NCI-H187 treated with DMSO at 0.1 percent for 48 hours (cell line): Measurements from ENCODE around the gene FOXO6.

Experiments used
- DNase-seq: peaks from one replicate; lab custom pipeline; 2025; lab: John Stamatoyannopoulos, UW

Gene FOXO6

DNA sequence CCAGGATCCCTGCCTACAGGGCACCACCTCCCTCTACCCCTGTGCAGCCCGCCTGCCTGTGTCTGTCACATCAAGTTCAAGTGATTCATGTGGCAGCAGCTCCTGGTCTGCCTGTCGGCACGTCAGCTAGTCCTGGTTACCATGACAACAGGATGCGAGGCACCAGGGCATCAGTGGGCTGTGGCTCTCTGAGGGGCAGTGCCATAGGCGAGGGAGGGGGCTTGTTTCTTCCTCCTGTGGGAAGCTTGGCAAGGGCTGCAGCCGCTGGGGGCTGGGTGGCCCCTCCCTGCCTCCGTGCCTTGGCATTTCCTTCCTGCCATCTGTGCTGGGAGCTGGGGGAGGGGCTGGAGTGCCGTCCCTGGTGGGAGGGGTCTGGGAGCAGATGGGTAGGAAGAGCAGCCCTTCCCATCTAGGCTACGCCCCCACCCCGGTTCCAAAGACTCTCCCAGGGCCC, 43.1 kb downstream of the FOXO6 start:
- no peak for DNase-seq

DNA sequence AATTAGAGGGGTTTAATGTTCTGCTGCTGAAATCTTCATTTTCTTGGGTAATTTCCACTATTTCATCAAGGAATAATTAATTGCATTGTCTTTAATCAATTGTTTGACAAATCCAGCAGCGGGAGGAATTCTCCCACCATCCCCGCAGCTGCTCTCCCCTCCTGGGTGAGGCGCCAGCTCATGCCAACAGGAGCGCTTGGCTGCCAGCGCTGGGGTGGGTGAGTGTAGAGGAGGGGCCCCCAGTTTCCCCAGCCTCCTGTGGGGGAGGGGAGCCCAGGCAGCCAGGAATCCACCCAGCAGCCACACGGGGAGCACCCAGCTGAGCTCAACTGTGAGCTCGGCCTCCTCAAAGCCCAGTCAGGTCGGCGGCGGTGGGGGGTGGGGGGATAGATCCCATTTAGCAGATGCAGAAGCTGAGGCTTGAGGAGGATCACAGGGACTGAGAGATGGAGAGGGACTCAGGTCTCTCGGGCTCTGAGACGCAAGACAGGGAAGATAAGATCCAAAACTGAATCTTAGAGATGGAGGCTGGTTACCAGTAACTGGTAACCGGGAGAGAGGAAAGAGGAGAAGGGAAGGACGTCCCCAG, 46.5 kb downstream of the FOXO6 start:
- DNase-seq, result no peak

DNA sequence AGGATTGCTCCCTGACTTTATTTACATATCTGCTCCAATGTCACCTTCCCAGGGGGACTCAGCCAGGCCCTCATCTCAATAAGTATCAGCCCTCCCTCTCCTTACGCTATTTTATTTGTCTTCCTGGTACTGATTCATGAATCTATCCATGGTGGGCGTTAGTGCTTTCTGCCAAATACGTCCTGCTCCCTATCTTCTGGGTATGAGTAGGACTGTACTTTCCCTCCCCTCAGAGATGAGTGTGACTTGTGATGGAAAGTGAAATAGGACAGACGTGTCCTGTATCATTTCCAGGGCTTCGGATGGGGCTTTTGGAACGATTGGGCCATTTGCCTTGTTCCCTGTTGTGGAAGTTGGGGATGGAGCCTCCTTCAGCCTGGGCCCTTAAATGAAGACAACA, 47.5 kb downstream of the FOXO6 start:
- no peak for DNase-seq

DNA sequence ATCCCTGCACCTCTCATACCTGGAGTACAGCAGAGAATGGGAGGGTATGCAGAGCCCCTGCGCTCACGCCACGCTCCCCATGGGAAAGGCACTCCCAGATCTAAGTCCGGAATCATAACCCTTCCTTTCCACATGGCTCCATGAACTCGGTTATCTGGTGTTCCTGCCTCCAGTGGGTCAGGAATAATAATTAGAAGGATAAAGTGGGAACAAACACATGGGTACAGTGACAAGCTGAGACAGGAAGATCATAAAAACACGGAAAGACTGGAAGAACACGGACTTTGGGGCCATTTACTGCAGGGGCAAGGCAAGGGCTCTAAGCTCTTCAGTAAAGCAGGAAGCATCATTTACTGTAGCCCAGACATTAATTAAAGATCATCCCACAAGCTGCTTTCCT, 48.6 kb downstream of the FOXO6 start:
- no peak for DNase-seq

DNA sequence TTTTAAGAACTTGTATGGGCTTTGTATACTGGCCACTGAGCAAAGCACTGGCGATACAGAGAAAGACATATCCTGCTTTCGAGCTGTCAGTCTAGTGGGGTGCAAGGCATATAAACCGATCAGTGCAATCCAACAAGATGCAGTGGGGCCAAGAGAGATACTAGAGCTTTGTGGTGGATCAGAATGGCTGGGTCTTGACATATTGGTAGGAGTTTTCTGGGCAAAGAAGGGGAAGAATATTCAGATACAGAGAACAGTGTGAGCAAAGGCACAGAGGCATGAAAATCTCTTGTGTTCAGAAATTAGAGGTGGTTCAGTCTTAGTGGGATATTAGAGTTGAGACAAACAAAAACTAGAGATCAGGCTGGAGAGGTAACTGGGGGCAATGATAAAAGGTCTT, 49.2 kb downstream of the FOXO6 start:
- no peak for DNase-seq

DNA sequence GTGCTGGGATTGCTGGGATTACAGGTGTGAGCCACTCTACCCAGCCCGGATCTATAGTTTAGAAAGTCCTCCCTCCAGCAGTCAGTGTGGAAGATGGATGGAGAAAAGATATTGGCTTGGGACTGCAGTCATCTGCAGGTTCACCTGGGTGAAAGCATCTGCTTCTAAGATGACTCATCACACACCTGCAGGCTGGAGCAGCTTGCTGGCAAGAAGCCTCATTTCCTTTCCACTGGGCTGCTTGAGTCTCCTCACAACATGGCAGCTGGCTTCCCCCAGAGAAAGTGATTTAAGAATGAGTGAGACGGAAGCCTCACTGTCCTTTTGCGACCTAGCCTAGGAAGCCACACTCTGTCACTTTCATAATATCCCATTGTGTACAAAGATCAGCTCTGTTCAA, 50.0 kb downstream of the FOXO6 start:
- DNase-seq, result no peak

DNA sequence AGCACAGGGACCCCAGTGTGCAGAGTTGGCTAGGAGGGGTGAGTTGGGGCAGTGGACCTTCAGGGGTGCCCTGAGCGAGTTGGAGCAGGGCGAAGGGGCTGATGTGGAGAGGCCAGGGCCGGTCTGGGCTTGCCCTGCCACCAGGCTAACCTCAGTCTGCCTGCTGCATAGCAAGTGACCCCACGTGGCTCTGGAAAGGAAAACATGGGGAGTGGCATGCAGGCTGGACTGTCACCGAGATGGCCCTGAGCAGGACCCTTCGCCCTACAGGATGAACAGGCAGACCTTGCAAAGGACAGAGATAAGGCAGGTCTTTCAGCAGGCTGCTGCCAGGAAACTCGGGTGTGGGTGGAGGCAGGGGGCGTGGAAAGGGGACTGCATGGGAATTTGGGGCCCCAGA, 51.5 kb downstream of the FOXO6 start:
- DNase-seq, result no peak

DNA sequence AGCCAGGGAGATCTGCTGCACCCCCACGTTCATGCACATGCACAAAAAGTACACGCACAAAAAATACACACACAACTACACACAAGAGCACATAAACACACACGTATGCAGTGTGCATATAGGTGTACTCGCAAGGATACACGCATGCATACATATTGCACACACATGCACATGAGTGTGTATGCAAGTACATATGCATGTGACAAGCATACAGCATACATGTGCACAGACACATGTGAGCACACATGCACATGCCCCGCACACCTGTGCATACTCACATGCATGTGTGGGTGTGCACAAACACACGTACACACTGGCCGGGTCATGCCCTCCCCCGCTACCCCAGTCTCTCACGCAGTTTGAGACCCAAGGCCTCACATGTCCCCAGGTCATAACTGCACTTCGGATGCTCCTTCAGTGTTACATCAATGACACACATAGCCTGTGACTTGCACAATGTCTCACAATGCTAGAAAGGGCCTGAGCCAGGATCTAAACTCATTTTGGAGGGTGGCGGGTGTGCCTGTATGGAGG, 52.6 kb downstream of the FOXO6 start:
- no peak for DNase-seq

DNA sequence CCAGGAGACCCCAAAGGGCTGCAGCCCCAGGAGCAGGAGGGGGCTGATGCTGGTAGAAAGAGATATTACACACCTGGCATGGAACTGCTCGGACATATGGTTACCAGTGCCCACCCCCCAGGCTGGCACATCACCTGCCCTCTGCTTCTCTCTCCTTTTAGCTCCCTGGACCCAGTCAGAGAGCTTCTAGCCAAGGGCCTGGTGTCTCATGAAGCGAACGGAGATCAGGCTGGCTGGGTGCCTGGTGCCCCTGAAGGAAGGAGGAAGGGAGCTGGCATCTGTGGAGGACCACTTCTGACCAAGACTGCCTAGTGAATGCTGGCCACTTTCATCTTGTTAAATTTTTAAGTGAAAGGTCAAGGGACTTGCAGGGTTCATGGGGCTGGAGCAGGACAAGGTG, 53.1 kb downstream of the FOXO6 start:
- DNase-seq, result no peak

DNA sequence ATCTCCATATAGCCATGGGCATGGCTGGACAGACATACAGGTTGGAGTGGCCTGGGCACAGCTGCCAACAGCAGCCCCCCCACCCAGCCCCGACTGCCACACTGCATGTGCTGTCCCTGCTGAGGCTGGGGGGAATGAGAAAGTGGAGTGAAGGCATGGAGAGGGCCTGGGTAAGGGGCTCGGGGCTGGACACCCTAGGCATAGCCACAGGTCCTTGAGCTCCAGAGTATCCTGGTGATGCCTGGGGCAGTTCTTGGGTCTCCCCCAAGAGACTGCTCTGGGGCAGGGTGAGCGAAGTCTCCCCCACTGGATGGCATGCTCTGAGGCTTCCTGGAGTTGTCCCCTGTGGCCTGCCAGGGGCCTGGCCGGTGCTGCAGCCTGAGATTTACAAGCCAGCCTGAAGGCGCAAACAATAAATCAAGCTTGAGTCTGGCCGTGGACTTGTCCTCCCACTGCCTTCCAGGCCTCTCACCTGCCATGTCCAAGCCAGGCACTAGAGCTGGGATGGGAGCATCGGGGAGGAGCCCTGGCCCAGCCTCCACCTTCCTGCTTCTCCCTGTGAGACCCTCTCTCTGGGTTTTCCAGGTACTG, 53.6 kb downstream of the FOXO6 start:
- DNase-seq, result no peak

DNA sequence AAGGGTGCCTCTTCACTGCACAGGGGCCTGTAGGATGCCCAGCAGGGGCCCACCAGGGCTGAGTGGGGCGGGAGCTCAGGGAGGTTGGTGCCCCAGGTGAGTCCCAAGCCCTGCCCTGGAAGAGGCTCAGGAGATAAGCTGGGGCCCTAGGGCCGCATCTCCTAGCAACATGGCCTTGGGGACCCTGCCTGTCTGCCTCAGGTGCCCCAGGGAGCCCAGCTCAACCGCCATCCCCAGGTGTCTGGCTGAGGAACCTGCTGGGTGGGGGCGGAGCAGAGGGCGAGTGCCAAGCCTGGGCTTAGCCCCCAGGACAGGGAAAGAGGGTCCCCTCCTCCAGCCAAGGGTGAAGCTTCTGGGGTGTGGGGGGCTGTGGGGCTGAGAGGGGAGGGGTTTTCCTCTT, 54.8 kb downstream of the FOXO6 start:
- no peak for DNase-seq

DNA sequence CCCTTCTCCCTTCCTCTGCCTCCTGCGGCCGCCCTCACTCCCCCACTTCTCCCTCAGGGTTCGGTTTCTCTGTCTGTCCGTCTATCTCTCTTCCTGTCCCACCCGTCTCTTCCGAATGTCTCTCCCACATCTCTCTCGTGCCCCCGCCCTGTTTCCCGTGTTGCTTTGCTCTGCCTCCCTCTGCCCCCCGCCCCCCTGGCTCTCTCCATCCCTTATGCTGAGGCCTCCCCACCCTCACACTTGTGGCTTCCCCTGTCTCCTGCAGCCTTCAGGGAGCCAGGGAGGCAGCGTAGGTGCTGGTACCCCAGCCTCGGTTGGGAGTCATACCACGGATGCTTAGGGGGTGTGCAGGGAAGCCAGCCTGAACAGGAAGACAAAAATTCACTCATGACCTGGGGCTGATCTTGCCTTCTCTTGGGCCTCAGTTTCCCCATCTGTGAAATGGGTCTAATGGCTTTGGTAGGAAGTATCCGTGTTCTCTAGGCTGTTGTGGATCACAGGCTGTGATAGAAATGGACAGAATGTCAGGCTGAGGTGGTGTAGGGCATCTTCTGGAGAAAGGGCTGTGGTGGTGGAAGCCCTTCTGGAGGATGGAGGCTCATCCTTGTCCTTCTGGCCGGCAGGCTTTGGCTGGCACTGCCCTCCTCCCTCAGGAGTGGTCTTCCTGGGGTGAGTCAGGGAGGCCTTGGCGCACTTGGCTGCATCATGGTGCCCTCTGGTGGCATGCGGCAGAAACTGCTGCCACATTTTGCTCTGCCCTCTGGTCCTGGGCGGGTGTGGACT, 55.5 kb downstream of the FOXO6 start:
- DNase-seq, result no peak

DNA sequence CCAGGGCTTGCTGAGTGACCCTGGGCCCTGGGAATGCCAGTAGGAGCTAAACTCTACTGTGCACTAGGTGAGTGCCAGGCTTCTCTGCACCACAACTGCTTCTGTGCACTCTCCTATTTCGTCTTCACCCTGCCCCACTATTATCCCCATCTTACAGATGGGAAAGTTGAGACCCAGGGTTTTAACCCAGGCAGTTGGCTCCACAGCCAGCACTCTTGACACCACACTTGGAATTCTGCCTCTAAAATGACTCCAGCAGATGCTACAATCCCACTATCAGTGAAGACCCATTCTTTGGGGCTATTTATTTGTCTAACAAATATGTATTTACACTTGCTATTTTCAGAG, 56.1 kb downstream of the FOXO6 start:
- no peak for DNase-seq

DNA sequence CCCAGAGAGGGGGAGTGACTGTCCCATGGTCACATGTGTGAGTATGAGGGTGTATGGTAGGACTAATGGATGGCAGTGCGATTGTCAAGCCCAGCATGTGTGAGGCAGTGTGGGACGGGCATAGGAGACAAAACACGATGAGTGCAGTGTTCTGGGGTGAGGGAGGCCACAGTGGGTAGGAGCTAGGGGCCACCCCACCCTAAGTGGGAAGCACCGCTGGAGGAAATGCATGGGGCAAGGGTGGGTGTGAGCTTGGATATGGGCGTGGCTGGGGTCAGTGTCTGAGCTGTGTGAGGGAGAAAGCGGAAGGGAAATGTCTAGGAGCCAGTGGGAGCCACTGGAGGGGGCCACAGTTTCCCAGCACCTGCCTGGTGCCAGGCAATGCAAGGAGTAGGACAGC, 56.5 kb downstream of the FOXO6 start:
- no peak for DNase-seq

DNA sequence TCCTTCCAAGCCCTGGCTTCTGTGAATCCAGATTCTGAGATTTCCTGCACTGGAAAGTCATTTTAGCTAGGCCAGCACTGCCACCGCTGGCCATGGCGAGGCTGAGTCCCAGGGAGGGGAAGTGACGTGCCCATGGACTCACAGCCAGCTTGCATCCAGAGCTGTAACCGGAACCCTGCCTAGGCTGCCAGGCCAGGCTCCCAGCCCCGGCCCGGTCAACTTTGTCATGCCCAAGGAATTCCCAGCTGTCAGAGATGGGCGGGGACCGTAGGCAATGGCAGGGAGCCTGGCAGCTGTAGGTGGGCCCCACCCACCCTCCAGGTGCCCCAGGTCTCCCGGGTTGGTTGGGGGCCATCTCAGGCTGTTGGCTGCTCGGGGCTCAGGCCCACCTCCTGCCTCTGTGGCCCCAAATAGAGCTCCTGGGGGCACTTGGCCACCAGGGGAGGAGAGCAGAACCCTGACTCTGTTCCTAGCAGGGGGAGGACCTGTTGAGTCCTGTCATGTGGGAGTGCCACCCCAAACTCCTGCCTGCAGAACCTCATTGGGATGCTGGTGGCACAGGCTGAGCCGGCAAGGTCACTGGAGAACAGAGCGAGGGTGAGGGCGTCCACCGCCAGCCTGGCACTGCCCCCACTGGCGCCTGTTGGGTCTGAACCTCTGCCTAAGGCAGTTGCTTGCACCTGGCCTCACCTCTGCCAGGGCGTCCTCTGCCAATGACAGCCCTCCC, 57.8 kb downstream of the FOXO6 start:
- no peak for DNase-seq

DNA sequence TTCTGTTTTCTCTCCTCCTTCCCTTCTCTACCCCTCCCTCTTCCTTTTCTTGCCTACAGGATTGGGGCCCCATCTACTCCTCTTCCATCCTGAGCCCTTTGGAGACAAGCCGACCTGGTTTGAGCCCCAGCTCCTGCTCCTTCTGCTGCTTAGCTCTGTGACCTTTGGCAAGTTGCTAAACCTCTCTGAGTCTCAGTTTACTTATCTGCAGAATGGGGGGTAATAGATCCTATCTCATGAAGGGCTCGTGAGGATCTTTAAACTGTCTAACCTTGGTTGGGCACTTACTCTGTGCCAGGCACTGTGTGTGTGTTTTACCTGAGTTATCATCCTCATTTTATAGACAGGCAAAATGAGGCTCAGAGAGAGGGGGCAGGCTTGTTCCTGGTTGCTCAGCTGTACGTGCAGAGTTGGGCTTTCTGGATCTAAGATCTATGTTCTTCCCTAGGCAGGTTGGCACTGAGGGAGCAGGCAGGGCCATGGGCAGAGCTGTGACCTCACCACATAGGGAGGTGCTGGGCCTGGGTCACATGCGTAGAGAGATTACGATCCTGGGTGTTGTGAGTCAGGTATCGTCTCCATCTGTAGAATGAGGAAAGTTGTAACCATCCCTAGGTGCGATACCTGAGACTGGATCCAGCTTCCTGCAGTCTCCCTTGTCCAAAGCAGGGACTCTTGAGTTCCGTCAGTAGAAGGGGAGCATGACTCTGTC, 58.5 kb downstream of the FOXO6 start:
- DNase-seq, result no peak

DNA sequence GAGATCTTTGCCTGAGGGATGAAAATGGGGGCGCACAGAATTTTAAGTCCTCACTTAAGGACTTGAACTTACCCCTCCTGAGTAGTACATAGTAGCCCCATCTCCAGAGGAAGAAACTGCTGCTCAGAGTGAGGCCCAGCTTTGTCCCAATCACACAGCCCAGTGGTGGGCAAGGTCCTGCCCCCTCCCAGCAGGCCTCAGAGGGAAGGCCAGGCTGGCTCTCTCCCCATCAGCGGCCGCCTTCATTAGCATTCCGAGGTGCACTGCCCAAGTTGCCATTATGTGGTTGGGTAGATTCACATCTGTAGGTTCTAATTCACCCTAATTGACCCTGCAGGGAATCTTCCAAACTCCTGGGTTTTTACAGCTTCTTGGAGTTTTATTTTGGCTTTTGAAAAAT, 59.1 kb downstream of the FOXO6 start:
- DNase-seq, result no peak

DNA sequence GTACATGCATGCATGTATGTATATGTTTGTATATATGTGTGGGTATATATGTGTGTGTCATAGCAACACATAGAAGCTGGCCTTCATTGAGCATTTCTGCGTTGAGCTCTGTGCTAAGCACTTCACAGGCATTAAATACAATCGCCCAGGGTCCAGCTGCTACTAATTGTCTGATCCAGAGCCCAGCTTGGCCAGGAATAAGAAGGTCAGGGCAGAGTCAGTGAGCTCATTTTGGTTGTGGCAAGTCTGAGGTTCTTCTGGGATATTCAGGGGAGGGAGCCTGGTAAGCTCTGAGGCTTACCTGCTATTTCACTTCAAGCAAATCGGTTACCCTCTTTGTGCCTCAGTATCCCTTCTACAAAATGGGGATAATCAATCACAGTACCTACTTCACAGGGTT, 59.6 kb downstream of the FOXO6 start:
- no peak for DNase-seq

DNA sequence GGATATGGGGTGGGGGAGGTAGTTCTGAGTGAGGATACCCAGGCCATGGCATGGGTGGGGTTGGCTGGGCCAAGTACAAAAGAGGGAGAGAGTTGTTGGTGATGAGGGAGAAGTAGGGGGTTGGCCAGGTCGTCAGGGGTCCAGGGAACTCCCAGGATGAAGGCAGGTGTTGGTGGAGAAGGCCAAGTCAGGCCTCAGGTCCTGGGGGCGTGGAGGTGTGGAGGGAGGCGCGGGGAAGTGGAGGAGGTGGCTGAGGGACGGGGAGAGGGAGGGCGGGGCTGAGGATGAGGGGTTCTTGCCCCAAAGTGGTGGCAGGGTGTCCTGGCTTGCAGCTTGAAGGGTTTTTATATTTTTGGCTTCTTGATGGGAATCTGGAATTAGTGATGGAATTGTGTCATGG, 61.1 kb downstream of the FOXO6 start:
- DNase-seq, result no peak

DNA sequence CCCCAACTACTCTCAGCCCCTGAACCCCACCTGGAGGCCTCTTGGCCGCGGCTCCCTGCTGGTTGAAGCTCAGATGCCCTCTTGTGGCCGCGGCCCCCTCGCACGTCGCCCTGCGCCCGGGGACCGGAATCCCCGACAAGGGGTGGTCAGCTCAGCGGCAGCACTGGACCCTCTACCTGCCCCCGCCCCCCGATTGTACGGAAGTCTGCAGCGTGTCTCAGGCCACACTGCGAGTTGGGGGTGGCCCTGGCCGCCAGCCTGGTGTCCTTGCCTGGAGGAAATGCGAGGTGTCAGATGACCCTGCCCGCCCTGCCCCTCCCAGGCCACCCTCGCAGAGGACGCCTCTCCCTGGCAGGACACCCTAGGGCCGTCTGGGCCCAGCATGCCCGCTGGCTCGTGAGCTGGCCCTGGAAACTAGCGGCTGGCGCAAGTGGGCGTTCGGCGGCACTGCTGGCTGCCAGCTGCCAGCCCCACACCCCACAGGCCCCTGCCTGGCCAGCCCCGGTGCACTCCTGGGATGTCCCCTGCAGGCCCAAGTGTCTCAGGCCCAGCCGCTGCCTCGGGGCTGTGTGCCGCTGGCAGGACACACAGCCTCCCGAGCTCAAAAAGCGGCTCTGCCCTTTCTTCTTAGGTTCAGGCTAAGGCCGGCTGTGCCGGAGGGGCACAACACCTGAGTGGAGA, 62.4 kb downstream of the FOXO6 start:
- no peak for DNase-seq

DNA sequence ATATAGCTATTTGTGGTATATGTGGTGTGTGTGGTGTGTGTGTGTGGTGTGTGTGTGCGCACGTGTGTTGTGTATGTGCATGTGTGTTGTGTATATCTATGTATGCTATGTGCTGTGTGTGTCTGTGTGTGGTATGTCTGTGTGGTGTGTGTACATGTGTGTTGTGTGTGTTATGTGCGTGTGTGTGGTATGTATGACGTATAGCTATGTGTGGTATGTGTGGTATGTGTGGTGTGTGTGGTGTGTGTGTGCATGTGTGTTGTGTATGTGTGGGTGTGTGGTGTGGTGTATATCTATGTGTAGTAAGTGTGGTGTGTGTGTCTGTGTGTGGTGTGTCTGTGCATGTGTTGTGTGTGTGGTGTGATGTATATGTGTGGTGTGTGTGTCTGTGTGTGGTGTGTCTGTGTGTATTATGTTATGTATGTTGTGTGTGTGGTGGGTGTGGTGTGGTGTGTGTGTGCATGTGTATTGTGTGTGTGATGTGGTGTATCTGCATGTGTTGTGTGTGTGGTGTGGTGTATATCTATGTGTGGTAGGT, 63.4 kb downstream of the FOXO6 start:
- DNase-seq, result no peak
